Embryonic facial prominence (tissue), 1 donor: ENCODE data around the gene TNFRSF17.
A peak's percentile ranks its signal among the peaks of the same experiment; 100 is the strongest.
"Not testable (repeated sequence)": the region's sequence is repeated elsewhere in the genome, so short reads cannot be mapped to it uniquely, and the experiment has no call there.

Experiments used
- DNase-seq: peaks from one replicate; pipeline ENCODE4 v3.0.0-alpha.2; 2016; ENCODE audit errors: extremely low spot score

TNFRSF17 gene

GRCh38 chr16:11964761-11965551 lies at the start of gene TNFRSF17:
TSS of gene TNFRSF17 (plus strand) at chr16:11965210. CDS start at chr16:11965325, 115 bp downstream.
- no peak for DNase-seq

- DNase-seq, result peak; percentile 95
Observed at GRCh38 chr16:11915644-11916523, 49.1 kb upstream of the TNFRSF17 start, which contains the start of gene GSPT1. TSS of gene GSPT1 (minus strand) at chr16:11915956. CDS start at chr16:11915720, 236 bp downstream.

GRCh38 chr16:11916524-11917285 lies 48.3 kb upstream of the TNFRSF17 start:
- peak; percentile 5 for DNase-seq

- DNase-seq, result not testable (repeated sequence)
Observed at GRCh38 chr16:11924046-11924445, 41.0 kb upstream of the TNFRSF17 start.

GRCh38 chr16:11927350-11927749 lies 37.7 kb upstream of the TNFRSF17 start:
- DNase-seq, result not testable (repeated sequence)

GRCh38 chr16:11941945-11942344 lies 23.1 kb upstream of the TNFRSF17 start, which contains the start of gene NPIPB2:
TSS of gene NPIPB2 (minus strand) at chr16:11942045. CDS start at chr16:11942045, 0 bp downstream.
- DNase-seq, result not testable (repeated sequence)

- DNase-seq, result no peak
Observed at GRCh38 chr16:11946433-11946832, 18.6 kb upstream of the TNFRSF17 start.

- DNase-seq, result no peak
Observed at GRCh38 chr16:11948819-11949218, 16.2 kb upstream of the TNFRSF17 start.

- DNase-seq, result no peak
Observed at GRCh38 chr16:11949527-11949926, 15.5 kb upstream of the TNFRSF17 start.

- no peak for DNase-seq
Observed at GRCh38 chr16:11950388-11950787, 14.6 kb upstream of the TNFRSF17 start.

GRCh38 chr16:11953576-11953975 lies 11.4 kb upstream of the TNFRSF17 start:
- not testable (repeated sequence) for DNase-seq

GRCh38 chr16:11955713-11956123 lies 9.3 kb upstream of the TNFRSF17 start:
- DNase-seq, result no peak

- DNase-seq, result no peak
Observed at GRCh38 chr16:11956558-11956957, 8.5 kb upstream of the TNFRSF17 start.

GRCh38 chr16:11957591-11958395 lies 7.2 kb upstream of the TNFRSF17 start:
- no peak for DNase-seq

GRCh38 chr16:11962457-11962856 lies 2.6 kb upstream of the TNFRSF17 start:
- DNase-seq, result not testable (repeated sequence)

- not testable (repeated sequence) for DNase-seq
Observed at GRCh38 chr16:11962978-11963377, 2.0 kb upstream of the TNFRSF17 start.

GRCh38 chr16:11963706-11964105 lies 1.3 kb upstream of the TNFRSF17 start:
- no peak for DNase-seq

GRCh38 chr16:11966173-11966572 lies 1.2 kb downstream of the TNFRSF17 start:
- no peak for DNase-seq

- DNase-seq, result no peak
Observed at GRCh38 chr16:11967195-11967911, 2.3 kb downstream of the TNFRSF17 start.

GRCh38 chr16:11968577-11968976 lies 3.6 kb downstream of the TNFRSF17 start:
- no peak for DNase-seq
